ENCODE results near the gene CKMT2.

Gene CKMT2

DNA sequence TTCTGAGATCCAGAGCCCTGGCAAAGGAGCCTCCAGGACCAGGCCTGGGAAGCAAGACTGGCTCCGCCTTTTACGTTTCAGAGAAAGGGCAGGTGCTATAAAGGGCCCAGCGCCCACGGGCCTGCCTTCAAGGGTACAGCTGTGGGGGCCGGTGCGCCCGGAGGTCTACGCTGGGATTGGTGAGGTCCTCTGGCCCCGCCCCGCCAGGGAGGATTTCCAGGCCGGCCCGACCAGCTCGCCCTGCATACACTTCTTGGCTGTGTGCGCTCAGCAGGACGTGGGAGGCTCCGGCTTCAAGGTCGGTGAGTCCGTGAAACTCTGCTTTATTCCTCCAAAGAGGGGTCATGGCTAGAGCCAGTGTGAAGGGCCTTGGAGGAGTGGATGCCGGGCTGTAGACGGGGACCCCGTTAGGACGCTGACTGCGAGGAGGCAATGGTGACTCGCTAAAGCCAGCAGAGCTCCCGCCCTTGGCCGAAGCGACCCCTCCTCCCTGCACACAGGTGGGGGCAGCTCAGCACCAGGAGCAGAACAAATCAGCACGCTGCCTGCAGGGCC, at the start of gene CKMT2:
Gene CKMT2 (plus strand): TSS at position 243 of the 555 bp plus-strand sequence. CDS start 17,811 bp downstream, outside the sequence.
- DNase-seq = no peak

DNA sequence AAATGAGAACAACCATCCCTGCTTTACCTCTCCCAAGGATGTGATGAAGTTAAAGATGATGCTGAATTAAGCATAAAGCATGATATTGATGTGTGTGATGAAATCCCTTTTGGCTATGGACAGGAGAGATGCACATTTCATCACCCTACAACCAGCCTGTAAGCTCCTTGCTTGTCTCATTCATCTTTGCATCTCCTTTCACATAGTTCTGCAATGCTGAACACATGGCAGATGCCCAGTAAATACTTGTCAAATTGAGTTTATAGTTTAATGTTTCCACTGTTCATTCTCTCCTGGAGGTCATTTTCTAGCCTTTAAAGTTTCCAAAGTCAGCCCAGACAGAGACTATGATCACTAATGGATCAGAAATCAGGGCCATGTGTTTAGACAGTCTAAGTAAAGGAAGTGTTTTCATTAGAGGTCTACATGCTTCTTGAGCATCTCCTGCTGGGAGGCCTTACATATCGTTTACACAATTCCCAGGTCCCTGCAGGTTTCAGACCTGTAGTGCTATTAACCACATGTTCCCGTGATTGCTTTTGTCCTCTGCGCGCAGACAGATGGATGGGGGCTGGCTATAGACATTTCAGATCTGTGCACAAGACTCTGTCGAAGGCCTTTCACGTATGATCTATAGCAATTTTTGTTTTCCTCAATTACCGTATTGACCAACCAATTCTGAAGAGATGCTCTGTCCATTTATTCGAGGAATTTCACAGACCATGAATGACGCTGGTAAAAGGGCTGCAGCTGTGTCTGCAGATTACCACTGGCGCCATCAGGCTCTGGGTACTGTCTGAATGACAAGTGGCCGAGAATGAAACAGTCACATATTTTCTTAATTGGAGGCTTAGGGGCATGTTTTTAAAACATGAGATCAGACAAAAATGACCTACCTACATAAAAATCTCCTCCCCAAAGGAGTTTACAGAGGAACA, 49.0 kb upstream of the CKMT2 start:
- DNase-seq = no peak

DNA sequence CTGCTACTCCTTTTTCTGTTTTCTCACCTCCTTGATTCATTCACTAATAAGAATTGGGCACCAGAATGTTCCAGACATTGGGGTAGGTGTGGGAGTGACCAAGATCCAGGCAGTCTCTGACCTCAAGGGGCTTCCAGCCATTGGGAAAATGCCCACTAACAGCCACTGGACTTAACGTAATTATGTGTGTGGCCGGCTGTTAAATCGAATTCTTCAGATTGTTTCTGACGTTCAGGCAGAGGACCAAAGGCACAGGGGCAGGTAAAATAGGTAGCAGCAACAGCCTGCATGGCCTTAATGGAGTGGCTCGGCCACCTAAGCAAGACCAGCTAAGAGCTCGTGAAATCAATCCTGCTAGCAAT, 48.4 kb upstream of the CKMT2 start:
- DNase-seq = no peak

DNA sequence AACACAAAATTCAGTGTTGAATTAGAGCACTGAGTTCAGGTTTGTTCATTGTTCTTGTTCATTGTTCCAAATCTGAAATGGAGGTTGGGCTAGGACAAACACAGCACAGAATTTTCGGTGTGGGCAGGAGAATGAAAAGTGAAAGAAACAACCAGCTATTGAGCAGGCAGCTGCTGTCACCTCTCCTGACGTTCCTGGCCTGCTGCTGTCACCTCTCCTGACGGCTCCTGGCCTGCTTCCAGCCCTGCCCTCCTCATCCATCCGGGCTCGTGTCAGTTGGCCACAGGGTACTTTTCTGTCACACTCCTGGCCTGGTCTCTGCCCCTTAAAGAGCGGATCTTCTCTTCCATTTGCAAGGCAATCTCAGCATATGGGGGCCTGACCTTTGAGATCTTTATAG, 45.2 kb upstream of the CKMT2 start:
- peak; percentile 7 for DNase-seq

DNA sequence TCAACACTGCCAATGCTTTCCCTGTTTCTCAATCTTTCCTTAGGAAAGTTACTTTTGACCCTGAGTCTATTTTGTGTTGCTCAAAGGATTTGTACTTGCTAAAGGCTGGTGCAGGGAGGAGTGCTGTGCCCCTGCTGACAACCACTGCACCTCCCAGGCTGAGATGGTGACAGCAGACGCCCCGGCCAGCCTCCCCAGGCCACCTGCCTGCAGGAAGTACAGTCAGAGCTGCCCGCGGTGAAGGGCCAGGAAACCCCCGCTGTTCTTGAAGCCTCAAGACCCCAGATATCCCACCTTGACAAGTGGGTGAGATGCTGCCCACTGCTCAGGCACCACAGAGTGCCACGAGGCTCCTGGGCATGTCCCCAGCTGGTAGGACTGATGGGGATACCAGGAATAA, 44.2 kb upstream of the CKMT2 start:
- DNase-seq = no peak

DNA sequence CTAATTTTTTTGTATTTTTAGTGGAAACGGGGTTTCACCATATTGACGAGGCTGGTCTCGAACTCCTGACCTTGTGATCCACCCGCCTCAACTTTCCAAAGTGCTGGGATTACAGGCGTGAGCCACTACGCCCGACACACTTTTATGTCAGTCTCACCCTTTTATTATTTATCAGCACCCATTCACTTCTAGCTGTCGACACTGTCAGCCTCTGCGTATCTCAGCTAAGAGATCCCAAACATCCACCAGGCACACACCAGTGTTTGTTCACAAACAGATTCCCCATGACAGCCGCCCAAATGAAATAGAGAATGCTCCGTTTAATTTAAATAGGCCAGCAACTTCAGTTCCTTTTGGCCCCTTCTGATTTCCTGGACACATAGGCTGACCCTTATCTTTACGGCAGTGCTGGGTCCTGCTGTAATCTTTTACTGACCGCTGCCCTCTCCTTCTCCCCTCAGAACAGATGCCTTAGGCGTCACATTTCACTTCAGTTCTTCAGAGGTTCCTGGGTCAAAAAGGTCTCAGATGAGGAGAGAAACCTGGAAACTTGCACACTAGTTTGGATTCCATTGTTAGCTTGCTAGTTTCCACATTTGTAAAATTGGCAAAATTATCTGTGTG, 43.1 kb upstream of the CKMT2 start:
- DNase-seq = no peak

DNA sequence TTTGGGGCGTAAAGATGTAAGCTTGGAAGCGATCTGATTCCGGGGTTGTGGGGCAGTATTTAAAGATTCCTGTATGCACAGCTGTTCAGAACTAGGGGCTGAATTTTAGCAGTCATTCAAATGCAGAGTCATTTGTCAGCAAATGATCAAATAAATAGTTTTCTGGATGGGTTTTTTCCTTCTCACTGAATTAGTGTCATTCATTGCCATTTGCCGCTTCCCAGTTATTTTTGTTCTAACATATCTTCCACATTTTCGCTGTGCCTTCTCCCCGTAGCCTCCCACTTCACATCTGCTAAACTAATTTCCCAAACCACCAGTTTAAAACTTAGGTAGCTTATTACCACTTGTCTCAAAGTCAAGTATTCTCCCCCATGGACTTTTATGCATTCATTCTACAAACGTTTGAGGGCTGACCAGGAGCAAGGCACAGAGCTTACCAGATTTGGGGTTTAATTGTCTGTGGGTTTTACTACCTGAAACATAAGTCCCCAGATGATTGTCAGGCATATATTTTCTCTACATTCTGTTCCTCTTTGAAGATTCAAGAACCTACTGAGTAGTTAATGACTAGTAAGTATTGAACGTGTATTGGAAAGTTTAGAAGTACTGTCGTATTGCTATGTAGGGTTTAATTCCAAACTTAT, 41.3 kb upstream of the CKMT2 start:
- no peak for DNase-seq

DNA sequence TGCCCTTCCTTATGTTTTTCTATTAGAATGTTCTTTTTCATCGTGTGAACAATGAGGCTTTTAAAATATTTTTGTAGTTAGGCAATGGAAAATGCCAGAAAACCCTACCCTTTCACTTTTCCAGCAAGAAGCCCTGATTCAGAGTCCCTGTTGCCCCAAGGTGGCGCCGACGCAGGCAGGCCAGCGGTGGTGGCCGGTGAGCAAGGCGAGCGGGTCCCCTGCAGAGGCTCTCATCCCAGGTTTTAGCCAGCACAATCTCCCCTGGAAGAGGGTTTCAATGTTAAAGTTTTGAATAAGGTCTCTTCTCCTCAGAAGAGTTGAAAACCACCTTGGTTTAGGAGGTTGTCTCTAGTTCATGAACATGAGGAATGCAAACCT, 40.8 kb upstream of the CKMT2 start:
- DNase-seq = no peak

DNA sequence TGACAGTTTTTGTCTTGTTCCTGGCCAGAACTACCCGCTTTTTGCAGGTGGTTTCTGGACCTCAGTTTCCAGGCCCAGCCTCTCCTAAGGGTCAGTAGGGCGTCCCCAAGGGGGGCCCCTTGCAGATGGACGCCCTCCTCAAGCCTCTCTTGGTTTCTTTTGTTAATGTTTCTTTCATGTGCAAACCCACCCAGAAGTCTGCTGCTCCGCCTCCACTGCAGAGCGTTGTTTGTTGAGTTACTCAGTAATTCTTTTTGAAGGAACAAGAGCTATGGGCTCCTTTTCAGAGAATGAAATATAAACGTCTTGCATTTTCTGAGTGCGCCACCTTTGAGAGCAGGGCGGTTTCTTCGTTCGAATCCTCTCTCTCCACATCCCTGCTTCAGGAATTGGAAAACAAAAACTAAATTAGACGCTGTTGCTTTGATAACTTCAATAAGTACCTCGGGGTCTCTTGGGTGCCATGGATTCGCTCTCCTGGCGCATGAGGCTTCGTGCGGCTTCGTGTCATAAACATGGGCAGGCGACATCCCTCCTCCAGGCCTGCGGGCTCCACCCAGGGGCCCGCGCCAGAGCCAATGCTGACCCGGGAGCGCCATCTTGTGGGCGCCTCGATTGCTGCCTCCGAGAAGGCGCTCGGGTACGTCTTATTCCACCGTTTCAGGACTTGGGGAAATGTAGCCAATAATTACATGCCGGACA, 38.3 kb upstream of the CKMT2 start:
- DNase-seq = peak; percentile 44

DNA sequence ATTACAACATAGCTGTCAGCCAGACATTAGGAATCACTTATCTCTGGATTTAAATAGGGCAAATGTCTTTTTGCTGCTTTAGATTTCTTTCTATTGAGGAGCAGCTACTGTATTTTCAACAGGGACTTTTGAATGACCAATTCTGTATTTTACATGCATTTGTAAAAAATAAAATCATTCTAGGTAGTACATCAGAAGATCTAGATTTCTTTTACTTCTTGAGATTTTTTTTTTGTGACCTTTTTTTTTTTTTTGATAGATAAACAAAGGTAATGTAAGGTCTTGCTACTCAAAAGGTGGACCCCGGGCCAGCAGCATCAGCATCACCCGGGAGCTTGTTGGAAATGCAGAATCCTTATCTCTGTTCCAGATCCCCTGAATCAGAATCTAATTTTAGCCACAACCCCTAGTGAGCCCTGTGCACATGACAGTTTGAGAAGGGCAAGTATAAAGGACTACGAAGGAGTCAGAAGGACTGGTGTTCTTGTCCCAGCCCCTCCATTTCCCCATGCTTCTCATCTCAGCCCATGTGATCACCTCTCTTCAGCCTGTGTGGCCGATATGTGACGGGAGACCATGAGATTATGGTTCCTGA, 37.7 kb upstream of the CKMT2 start:
- DNase-seq = no peak

DNA sequence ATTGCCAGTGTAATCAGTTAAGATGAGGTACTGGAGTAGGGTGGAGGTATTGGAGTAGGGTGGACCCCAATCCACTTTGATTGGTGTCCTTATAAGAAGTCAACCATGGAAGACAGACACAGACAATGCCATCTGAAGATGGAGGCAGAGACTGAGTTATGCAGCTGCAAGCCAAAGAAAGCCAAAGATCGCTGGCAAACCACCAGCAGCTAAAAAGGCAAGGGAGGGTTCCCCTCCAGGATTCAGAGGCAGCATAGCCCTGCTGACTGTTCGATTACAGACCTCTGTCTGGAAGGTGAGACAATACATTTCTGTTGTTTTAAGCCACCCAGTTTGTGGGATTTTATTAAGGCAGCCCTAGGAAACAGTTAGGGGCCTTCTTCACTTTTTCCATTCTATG, 30.5 kb upstream of the CKMT2 start:
- DNase-seq = no peak

DNA sequence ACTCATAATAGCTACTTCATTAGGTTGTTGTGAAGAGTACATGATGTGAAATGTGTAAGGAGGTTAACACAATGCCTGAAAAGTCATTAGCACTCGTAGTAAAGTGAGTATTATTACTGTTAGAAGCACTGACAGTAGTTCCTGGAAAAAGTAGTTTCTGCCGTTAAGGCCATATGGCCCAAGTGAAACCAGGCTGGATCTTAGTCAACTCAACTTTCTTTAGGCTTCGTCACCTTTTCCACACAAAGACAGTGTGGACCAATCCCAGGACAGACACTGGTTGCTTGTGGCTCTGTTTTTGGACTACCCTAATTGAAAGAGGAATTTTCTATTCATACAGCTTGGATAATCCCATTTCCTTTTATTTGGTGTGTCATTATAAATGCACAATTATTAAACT, 29.4 kb upstream of the CKMT2 start:
- no peak for DNase-seq

DNA sequence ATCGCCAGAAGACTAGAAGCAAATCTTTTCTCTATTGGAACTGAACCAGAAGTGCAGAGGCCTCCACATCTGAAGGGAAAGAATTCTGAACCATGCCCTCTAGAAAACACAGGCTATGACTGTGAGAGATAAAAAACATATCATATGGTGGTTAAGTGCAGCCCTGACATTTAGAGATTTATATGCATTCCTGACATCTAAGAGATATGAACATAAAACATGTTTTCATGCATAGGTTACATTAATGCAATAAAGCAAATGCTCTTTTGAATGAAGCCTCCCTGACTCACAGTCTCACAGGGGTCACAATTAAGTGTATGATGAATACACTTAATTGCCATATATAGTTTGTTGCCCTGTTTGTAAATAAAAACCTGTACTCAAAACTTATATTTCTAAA, 28.9 kb upstream of the CKMT2 start:
- no peak for DNase-seq

DNA sequence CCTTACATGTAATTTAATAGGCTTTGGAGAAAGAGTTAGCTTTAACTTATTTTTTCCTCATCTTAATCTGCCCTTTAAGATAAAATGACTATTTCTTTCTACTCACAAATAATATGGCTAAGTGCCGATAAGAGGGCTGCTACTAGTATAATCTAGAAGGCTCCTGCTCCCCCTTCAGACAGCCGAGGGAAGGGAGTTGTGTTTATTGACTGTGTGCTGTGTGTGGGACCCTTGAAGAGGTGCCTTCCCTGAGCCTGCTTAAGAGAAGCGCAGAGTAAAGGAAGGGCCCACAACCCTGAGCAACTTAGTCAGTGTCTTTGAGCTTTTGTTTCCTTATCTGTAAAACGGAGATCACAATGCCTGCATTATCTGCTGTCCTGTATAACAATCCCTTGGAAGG, 28.1 kb upstream of the CKMT2 start:
- no peak for DNase-seq

DNA sequence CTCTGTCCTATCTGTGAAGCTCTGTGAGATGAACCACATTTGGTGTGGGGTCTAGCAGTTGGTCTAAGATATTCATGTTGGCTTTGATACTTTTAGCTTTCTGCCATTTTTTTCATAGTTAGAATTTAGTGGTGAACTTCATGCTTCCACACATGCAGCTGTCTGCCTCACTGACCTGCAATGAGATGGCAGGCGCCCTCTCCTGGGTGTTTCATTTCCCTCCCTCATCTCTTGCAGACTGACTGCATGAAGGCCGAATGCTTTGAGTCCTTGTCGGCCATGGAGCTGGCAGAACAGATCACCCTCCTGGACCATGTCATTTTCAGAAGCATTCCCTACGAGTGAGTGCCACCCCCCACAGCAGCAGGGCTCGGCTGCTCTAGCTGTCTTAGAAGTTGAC, 26.1 kb upstream of the CKMT2 start:
- DNase-seq = no peak

DNA sequence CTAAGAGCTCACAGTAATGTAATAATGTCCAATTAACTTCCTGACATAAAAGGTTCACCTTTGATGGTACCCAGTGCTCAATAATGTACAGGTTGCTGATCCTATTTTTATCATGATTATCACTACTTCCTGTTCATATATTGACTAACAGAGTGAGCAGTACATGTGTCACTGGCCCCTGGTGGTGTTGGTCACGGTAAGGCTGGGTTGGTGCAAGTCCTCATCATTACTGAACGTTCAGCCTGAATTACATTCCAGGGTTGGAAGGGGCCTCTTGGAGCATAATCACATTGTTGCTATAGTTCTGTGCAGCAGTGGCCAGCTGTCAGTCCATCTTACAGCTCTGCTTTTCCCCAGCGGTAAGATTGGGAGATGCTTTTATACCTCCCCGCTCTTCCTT, 24.2 kb upstream of the CKMT2 start:
- DNase-seq = no peak

DNA sequence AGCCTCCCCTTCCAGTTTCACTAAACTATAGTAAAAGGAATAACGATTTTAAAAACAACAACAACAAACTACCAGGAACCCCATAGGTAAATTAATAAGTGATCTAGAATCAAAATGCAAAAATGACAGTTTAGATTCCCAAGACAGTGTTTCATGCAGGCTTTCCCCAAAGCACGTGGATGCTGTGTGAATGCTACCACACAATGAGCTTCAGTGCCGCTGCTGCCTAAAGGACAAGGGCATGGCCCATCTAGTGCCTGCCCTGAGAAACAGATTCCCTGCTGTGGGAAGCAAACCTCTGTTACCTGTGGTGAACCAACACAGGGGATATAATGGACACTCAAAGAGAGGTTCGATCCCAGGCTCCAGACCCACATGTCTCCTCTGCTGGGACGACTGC, 23.7 kb upstream of the CKMT2 start:
- DNase-seq = no peak

DNA sequence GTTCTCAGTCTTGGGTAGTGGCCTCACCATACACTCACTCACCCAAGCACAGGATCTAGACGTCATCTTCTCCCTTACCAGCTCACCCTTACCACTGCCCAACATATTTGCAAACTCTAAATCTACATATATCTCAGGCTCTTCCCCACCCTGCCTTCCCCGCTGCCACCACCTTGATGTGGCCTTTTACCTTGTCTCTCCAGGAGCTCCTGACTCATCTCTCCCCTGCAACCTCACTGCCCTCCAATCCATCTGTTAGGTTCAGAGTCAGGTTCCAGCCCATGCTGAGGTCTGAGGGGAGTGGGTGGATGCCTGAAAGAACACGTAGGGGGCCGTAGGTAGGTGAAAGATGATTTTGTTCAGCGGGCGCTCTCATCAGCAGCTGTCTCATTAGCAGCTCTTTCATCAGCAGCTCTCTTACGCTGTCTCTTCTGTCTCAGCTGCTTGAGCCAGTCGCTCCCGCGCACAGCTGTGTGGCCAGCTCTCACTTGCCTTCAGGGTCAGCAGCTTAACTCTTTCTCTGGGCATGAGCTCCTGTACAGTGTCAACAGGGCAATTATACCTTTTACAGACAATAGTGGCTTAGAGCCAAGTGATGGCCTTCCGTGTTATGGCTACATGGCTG, 23.1 kb upstream of the CKMT2 start:
- no peak for DNase-seq

DNA sequence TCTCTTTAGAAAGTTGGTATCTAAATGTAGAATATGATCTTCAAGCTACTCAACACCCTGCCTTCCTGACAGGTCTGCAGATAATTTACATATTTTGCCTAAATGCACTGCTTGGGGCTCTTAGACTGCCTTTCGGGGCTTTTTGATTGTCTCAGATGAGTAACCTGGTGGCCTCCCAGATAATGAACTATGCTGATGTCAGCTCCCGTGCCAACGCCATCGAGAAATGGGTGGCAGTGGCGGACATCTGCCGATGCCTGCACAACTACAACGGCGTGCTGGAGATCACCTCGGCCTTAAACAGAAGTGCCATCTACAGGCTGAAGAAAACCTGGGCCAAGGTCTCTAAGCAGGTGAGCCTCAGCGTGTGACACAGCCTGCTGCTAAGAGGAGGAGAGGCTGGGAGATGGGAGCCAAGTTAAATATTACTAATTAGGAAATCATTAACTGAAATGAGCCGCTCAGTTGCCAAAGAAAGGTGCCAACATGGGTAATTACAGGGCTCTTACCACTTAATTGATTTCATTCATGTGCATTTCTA, 20.8 kb upstream of the CKMT2 start:
- DNase-seq = peak; percentile 73

DNA sequence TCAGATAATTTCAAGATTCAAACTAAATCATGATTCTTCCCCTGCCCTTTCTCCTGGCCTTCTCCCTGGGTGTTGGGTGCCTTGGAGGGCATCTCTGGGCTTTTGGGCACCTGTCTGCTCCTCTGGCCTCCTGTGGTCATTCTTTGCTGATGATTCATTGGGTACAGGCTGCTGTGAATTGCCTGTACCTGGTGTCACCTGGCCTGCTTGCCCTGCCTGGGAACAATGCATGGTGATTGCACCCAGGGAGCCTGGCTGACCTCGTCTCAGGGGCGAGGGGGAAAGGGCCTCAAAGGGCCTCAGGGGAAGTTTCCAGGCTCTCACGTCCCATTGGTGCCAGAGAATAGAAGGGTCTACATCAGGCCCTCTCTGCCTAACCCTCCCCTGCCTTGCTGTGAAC, 20.1 kb upstream of the CKMT2 start:
- no peak for DNase-seq

DNA sequence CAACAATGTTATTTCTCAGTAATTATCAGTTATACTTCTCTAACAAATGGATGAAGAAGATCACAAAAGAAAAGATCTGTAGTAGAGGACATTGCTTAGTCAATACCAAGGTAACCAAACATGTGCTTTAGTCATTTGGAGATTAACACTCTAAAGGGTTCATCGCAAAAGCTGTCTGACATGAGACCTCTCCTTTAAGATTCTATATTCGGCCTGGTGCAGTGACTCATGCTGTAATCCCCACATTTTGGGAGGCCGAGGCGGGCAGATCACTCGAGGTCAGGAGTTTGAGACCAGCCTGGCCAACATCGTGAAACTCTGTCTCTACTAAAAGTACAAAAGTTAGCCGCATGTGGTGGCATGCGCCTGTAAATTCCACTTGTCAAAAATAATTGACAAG, 18.3 kb upstream of the CKMT2 start:
- no peak for DNase-seq

DNA sequence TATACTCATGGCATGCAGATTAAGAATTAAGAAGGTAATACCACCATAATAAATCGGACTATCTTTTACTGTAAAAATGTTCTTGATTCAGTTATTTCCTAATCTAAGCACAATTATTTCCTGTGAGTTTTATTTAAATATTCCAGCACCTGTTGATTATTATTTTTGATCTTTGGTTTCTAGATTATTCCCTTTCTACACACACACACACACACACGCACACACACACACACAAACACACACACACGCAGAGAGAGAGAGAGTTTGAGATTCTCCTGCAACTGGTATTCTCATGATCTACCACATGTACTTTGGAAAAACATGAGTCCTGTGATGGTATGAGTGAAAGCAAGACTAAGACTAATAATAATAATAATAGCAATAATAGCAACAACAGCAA, 17.0 kb upstream of the CKMT2 start:
- DNase-seq = no peak
